B cell (primary cell): ENCODE data around the gene KIF26B.
"Not testable (repeated sequence)": the region's sequence is repeated elsewhere in the genome, so short reads cannot be mapped to it uniquely, and the experiment has no call there.

Source experiments
- EZH2 ChIP-seq: IDR thresholded peaks from 2 replicates; pipeline ENCODE4 v1.6.1; 2012; ENCODE audit warnings: borderline replicate concordance, low read depth, mild to moderate bottlenecking, moderate library complexity, low read length; ENCODE audit not compliant: insufficient read depth, poor library complexity, severe bottlenecking
- TF ChIP-seq, protein P1 (sequence below): fragments of 200-600 bp; IDR thresholded peaks from one replicate; pipeline ENCODE4 v1.8.0; 2022; ENCODE audit warnings: antibody characterized with exemption, mild to moderate bottlenecking

DNA sequence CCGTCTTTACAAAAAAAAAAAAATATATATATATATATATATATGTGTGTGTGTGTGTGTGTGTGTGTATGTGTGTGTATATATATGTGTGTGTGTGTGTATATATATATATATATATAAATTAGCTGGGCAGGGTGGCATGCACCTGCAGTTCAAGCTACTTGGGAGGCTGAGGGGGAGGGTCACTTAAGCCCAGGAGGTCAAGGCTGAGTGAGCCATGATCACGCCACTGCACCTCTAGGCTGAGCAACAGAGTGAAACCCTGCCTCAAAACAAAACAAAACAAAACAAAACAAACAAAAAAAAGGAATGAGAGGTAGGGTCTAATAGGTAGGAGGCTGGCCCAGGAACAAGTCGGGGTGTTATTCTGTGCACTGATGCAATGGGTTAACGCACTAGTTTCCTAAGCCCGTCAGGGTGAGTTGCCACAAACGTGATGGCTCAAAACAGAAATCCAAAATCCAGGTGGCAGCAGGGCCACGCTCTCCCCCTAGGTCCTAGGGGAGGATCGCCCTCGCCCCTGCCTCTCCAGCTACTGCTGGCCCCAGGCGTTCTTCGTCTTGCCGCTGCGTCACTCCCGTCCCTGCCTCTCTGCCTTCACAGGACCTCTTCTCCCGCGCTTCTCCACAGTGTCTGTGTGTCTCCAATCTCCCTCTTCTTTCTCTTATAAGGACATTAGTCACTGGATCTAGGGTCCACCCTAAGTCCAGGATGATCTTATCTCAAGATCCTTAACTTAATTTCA lies 24.3 kb upstream of the KIF26B start:
- TF ChIP-seq, protein P1, sequence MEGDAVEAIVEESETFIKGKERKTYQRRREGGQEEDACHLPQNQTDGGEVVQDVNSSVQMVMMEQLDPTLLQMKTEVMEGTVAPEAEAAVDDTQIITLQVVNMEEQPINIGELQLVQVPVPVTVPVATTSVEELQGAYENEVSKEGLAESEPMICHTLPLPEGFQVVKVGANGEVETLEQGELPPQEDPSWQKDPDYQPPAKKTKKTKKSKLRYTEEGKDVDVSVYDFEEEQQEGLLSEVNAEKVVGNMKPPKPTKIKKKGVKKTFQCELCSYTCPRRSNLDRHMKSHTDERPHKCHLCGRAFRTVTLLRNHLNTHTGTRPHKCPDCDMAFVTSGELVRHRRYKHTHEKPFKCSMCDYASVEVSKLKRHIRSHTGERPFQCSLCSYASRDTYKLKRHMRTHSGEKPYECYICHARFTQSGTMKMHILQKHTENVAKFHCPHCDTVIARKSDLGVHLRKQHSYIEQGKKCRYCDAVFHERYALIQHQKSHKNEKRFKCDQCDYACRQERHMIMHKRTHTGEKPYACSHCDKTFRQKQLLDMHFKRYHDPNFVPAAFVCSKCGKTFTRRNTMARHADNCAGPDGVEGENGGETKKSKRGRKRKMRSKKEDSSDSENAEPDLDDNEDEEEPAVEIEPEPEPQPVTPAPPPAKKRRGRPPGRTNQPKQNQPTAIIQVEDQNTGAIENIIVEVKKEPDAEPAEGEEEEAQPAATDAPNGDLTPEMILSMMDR: not testable (repeated sequence)
- TF ChIP-seq EZH2: not testable (repeated sequence)
